GM12875 (cell line): Measurements from ENCODE around the gene ASTN2.

Experiments used
- H3K4me3 ChIP-seq: one replicate; pipeline ENCODE4 v1.5.1; 2011; ENCODE audit warnings: low read depth, low read length, control low read depth
- CTCF ChIP-seq: IDR thresholded peaks from 2 replicates; pipeline ENCODE4 v1.5.1; 2011; ENCODE audit warnings: low read depth, mild to moderate bottlenecking, control low read depth, inconsistent platforms, low read length, moderate library complexity, borderline replicate concordance; ENCODE audit not compliant: insufficient read depth

ASTN2 gene

GRCh38 chr9:117242082-117242481 is 172.8 kb downstream of the ASTN2 start:
- no peak overlapping the region for H3K4me3 ChIP-seq
- no peak for TF ChIP-seq CTCF

- no peak for TF ChIP-seq CTCF
- no peak overlapping the region for H3K4me3 ChIP-seq
Observed at GRCh38 chr9:117239428-117239827, 175.4 kb downstream of the ASTN2 start.

GRCh38 chr9:117234103-117234502 is 180.8 kb downstream of the ASTN2 start:
- no peak for TF ChIP-seq CTCF

GRCh38 chr9:117233016-117233415 is 181.8 kb downstream of the ASTN2 start:
- H3K4me3 ChIP-seq, result no peak overlapping the region
- TF ChIP-seq CTCF, result no peak

More at GRCh38 chr9:117234103-117234502, 180.8 kb downstream of the ASTN2 start:
- H3K4me3 ChIP-seq, result no peak overlapping the region

GRCh38 chr9:117232281-117232680 is 182.6 kb downstream of the ASTN2 start:
- no peak for TF ChIP-seq CTCF
- no peak overlapping the region for H3K4me3 ChIP-seq

GRCh38 chr9:117231012-117231411 is 183.8 kb downstream of the ASTN2 start:
- no peak overlapping the region for H3K4me3 ChIP-seq
- TF ChIP-seq CTCF, result no peak

GRCh38 chr9:117224695-117225094 is 190.2 kb downstream of the ASTN2 start:
- no peak for TF ChIP-seq CTCF
- no peak overlapping the region for H3K4me3 ChIP-seq
